ENCODE results near the gene NPL.

The NPL gene

DNA sequence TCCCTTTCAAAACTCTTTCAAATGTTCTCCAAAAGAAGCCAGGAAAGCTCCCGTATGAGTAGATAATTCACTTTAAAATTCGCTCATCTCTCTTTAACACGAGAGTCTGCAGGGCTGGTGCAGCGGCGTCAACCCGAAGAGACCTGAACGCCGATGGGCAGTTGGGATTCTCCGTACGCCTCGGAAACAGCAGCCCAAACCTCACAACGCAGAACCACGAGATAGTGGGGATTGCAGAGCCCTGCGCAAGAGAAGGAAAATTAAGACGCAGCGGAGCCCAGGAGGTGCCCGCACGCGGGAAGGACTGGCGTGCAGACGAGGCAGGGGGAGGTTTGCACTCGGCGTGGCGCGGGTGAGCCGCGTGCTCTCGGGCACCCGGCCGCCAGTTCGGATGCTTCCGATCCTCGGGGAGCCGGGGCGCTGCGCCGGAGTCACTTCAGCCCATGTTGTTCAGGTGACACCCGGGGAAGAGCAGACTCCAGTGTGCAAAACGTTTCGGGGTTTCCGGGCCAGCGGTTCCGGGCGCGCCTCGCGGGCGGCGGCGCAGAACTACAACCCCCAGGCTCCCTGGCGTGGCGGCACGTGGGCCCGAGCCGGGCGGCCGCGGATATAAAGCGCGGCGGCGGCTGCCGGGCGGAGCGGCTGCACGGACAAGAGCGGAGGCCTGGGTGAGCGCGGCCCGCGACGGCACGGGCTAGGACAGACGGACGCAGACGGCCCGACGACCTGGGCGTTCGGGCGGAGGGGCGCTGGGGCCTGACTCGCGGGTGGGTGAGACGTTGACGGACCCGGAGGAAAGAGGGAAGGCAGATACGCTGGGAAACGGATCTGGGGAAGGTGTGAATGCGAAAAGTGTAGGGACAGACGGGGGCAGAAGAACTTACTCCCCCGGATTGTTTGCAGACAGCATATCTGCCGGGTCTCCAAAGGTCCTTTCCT lies at the start of gene NPL:
Gene NPL, plus strand, starts transcription at position 636 of the 939 bp plus-strand sequence. CDS start 4,599 bp downstream, outside the sequence.
- no peak for DNase-seq

GRCh38 chr1:182740120-182740519 lies 49.5 kb upstream of the NPL start:
- no peak for DNase-seq

- no peak for DNase-seq
Measured at GRCh38 chr1:182742780-182743179, 46.8 kb upstream of the NPL start.

DNA sequence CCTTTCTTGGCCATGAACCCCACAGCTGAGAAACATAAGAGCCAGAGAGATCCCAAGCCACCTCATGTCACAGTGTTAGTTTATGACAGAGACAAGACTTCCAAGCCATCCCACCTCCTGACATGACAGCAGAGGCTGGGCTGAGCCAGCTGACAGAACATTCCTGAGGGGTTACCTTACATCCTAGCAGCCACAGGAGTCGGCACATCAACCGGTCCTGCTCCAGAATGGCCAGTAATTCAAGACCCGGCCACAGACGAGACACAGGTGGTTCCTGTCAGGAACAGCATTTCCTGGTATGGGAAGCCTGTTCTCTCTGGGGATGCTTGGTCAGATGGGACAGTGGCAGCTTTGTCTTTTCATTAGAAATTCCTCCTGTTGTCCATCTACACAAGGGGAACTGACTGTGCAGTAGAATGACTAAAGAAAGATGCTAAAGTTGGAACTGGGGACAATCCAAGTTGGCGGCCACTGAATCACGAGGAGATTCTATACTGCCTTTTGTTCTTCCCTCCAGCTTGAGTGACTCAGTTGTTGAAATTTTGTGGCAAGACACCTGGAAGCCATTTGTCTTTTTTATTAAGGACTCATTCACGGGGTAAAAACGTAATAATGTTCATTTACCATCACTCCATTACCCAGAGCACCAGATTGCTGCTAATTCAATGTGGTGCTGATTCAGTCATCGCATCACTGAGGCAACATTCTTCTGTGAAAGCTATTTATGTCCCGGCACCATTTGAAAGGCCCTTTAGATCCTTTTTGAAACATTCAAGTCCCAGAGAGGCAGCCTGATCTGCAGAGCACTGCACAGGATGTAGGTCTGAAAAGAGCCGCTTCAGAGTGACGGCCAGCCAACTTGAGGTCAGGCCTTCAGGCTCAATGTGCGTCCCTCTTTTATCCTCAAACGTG lies 37.2 kb upstream of the NPL start:
- DNase-seq, result no peak

DNA sequence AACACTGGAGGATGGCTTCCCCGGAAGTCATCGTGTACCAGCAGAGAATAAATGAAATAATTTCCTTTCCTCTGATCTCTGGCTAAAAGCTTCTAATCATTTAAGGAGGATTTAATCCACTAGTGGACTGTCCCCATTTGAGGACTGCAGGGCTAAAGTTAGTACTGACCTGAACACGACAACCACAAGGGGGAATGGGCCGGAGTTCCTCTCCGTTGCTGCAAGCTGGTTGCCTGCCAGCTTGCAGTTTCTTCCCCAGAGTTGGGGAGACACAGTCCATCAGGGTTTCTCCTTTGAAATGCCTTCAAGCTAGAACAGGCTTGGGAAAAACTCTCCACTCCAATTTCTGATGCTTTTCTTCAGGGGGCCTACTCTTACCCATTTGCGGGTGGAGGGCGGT lies 35.5 kb upstream of the NPL start:
- DNase-seq, result no peak

- no peak for DNase-seq
Measured at GRCh38 chr1:182754543-182755314, 34.8 kb upstream of the NPL start.

- no peak for DNase-seq
Measured at GRCh38 chr1:182755632-182756031, 33.9 kb upstream of the NPL start.

DNA sequence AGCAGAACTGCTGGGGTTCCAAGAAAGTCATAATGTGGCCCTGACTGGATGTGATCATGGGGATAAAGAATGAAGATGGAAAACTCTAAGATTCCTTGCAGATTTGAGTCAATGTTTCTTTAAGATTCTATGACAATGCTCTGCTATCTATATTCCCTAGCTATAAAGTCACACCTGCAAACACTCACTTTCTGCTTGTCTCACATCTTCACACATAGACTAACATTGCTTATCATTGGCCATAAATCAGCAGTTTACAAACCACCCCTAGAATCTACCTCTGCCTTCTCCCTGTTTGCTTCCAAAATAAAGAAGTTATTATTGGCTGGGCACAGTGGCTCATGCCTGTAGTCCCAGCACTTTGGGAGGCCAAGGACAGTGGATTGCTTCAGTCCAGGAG lies 33.1 kb upstream of the NPL start:
- DNase-seq, result no peak

GRCh38 chr1:182761396-182762395 lies 27.9 kb upstream of the NPL start:
- no peak for DNase-seq

DNA sequence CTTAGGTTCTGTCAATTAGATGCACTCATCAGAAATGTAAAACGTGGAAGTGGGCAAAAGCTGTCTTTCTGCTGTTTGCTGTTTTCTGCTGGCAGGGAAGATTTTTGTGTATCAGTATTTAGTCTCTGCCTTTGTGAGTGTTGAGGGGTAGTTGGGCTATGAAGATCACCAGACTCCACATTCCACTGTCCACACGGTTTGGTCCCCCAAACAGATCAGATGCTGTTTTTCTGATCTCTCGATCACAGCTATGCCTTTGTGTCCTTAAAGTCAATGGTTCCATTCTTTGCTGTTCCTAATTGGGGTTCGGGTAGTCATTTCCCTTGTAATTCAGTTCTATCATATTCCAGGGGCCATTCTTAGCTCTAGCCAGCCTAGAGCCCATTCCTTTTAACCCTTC lies 27.0 kb upstream of the NPL start:
- DNase-seq, result no peak

DNA sequence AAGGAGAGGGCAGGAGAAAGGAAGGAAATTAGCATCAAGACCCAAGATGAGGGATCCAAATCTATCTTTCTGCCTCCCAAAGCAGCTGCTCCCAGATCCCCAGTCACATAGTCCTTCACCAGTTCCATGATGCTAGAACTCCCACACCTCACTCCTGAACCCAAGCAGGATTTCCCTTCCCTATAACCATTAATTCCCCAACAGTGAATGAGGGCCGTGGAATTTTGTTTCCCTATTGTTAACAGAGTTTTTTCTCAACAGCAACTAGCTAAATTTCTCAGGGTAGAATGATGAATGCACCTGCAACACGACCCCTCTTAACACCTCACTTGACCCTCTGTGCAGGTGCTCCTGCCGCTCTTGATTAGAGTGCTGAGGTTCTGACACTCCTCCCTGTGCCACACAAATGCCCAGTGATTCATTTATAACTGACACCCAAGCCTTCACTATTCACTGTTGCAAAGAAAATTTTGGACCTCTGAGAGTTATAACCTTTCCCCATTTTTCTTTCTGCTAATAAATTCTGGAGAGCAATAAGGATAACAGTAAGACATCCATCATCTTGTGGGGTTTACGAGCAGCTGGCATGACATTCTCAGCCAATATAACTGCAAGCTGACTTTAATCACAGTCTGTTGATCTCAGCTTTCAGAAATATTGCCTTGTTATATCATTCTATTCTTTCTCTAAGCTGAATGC lies 25.4 kb upstream of the NPL start:
- no peak for DNase-seq

- DNase-seq, result no peak
Measured at GRCh38 chr1:182765391-182765790, 24.2 kb upstream of the NPL start.

DNA sequence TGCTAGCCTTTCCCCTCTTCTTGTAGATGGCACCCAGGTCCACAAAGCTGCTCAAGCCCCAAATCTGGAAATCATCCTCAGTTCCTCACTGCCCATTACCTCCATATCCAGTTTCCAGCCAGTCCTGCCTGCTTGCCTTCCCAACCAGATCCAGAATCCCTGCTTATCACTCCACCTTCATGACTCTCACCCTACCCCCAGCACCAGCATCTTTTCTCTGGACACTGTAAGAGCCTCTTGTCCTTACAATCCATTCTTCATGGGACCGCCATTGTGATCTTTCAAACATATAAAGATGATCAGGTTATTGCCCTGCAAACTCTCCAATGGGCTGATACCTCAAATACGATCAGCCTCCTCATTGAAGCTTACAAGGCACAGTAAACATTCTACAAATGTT lies 23.5 kb upstream of the NPL start:
- no peak for DNase-seq

DNA sequence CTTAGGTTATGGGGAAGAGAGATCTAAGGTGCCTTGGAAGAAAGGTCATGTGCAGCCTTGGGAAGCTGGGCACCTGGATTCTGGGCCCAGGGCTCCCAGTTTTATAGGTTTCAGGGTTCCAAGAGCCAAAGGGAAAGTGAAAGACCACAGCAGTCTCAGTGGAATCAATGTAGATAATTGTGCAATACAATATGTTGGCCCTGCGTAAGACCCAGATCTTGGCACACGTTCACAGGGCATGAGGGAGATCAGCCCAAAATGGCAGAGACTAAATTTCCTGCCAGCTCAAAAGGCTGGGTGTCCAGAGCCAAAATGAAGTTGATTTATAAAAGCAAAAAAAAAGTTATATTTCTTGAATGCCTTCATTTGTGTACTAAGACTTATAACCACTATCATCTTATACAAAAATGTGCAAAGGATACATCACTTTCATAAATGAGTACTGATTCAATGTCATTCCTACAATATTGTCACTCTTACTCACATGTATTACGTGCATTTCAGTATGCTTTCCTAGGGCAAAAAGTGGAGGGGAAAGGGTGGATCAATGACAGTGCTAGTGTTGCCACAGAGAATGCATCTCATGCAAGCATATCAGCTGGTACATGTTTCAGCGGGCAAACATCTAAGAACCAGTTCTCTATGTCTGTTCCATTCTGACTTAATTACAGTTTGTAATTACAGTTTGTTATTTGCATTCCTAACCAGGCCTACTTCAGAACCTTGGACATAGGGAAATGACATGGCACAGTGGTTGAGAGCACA lies 22.5 kb upstream of the NPL start:
- DNase-seq, result no peak

GRCh38 chr1:182768963-182769362 lies 20.6 kb upstream of the NPL start:
- no peak for DNase-seq

DNA sequence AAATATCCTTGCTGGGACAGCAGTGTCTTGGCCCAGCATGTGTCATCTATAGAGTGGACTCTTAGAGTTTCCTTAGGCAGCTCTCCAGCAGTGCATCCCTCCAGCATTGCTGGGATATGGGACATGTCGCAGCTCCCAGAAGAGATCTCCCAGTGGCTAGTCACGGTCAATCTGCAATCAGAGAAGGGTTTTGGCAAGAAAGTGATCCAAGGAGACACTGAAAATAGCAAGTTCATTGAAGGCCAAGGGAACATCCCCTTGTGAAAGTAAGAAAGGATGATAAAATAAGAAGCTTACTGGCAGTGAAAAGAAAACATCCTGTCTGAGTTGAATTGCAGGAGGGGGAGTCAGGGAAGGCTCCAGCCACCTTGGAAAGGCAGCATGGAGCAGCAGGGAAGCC lies 19.3 kb upstream of the NPL start:
- no peak for DNase-seq

DNA sequence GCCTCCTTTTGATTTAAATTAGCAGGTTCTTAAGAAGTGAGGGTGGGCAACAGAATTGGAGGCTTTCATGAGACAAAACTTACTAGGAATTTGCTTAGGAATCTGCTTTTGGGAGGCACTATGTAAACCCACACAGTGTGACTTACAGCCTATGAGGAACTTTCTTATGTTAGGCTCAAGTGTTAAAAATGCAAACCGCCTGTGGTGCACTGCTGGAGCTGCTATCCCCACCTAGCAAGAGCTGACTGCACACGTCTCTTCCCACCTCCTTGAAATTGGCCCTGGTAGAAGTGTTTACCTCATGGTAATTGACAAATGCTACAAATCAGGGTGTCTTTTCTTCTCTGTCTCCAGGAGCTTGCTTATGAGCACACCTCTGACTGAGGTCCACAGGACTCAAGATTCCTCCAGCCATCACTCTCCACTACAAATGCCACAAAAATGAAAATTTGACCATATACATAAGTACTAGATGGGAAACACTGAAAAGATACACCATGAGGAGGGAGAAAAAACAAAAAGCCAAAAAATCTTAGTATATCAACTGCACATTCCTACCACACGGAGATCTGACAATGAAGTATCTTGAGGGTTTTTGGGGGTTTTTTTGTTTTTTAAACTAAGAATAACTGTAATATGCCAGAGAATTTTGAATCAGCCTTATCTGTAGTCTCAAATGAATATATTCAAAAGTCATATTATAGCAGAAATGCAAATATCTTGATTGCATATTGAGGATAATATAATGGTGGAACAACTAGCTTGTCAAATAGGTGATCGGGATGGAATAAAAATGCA lies 18.2 kb upstream of the NPL start:
- no peak for DNase-seq

GRCh38 chr1:182777386-182777785 lies 12.2 kb upstream of the NPL start:
- no peak for DNase-seq

GRCh38 chr1:182778862-182779261 lies 10.7 kb upstream of the NPL start:
- no peak for DNase-seq

Data from T1000 (cell line).